ENCODE measurements around the gene ADGRL2.

Gene ADGRL2

DNA sequence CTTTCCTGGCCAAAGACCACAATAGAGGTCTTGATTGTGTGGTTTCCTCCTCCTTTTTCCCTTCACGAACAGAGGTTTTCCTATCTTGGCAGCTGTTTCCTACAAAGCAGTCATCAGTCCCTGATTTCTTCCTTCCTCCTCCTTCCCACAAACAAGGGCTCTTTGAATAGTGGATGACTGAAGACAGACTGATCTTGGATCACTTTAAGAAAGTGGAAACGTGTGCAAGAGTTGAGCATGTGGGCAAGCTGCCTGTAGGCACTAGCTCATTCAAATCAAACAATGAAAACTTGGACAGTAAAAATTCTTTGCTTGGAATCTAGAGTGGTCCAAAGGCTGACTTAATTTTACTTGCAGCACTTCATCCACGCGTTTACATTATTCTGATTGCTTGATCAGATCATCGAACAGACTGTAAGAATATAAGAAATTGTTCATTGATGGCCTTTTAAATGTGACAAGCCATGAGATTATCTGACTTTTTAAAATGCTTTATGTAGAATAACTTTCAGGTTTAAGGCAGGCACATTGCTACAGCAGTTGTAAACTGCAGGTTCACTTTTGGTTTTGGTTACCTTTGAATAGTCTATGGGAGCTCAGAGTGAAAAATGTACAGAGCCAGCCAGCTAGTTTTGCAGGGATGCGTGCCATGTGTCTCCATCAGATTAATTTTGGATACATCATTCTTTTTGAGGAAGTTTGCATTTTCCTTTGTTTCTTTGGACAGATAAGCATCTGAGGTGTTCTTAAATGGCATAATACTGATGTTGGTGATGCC, 34.4 kb downstream of the ADGRL2 start:
- Histone ChIP-seq H3K27me3 (ENCODE audit: control insufficient read depth, insufficient read depth, low read length) (peaks cover 3% of the 10 kb centered on the region), H3K9ac (ENCODE audit: low read depth, low read length) (no peak overlapping the region), H3K9me3 (replicated peaks; ENCODE audit: low read length) (no peaks in the 10 kb centered on the region), H3K4me3 (ENCODE audit: low read length) (no peak overlapping the region), H3K4me1 (ENCODE audit: control insufficient read depth, insufficient read depth, low read length) (no peaks in the 10 kb centered on the region), H3K4me2 (ENCODE audit: low read length) (no peak overlapping the region), H3K36me3 (ENCODE audit: insufficient read depth, low read length) (no peaks in the 10 kb centered on the region)

DNA sequence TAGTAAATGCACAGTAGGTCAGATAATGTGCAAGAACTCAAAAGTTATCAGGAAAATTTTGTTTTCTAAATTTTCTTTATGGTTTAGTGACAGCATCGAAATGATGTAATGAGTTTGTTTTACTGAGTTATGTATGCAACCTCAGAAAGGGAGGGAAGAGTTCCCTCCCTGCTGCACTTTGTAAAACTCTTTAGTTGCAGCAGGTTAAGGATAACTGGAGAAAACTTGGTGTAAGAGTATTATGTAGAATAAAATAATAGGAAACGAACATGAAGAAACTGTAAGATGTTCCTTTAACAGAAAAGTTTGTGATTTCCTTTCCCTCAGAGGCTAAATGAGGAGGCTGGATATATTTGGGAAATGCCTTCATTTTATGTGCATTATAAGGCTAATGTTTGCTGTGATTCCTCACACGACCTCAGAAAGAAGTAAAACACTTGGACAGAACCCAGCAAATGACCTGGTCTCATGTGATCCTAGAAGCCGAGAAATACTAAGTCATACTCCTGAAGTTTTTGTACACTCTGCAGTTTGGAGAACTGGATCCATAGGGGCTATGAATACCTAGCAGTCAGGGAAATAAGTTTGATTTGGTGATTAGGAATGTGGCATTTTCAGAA, 35.4 kb downstream of the ADGRL2 start:
- Histone ChIP-seq H3K4me2 (ENCODE audit: low read length) (no peak overlapping the region), H3K27me3 (ENCODE audit: control insufficient read depth, insufficient read depth, low read length) (peaks cover 3% of the 10 kb centered on the region), H3K9me3 (replicated peaks; ENCODE audit: low read length) (no peaks in the 10 kb centered on the region), H3K4me3 (ENCODE audit: low read length) (no peak overlapping the region), H3K36me3 (ENCODE audit: insufficient read depth, low read length) (no peaks in the 10 kb centered on the region), H3K9ac (ENCODE audit: low read depth, low read length) (no peak overlapping the region), H3K4me1 (ENCODE audit: control insufficient read depth, insufficient read depth, low read length) (no peaks in the 10 kb centered on the region)

DNA sequence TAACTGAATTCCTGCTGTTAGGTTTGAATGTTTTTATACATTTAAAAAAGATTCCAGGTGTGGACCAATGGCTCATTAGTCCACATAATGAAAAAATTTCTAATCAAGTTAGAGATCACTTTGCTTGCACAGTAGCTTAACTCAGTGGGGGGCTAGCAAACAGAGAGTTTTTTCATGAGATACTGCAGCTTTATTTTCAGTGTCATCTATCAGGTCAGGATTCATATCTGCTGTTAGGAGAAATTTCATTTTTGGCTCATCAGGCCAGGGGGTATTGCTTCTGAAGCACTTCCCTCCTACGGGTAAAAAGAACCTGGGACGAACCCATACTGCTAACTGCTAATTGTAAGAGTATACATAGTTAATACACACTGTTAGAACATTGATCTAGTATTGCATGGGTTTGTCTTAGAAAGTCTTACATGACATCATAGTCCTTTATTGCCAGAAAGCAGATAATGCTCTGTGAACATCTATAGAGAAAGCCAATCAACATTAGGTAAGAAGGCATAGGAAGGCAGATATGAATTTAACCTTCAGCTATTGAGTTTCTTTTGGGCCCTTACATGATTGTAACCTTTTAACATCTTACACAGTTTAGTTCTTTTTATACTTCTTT, 38.0 kb downstream of the ADGRL2 start:
- no peak overlapping the region for H3K4me3 ChIP-seq (ENCODE audit: low read length)
- H3K36me3 ChIP-seq (ENCODE audit: insufficient read depth, low read length) = no peaks in the 10 kb centered on the region
- no peak overlapping the region for H3K9ac ChIP-seq (ENCODE audit: low read depth, low read length)
- H3K9me3 ChIP-seq (replicated peaks; ENCODE audit: low read length) = no peaks in the 10 kb centered on the region
- H3K4me1 ChIP-seq (ENCODE audit: control insufficient read depth, insufficient read depth, low read length) = no peaks in the 10 kb centered on the region
- peaks cover 3% of the 10 kb centered on the region for H3K27me3 ChIP-seq (ENCODE audit: control insufficient read depth, insufficient read depth, low read length)
- no peak overlapping the region for H3K4me2 ChIP-seq (ENCODE audit: low read length)

DNA sequence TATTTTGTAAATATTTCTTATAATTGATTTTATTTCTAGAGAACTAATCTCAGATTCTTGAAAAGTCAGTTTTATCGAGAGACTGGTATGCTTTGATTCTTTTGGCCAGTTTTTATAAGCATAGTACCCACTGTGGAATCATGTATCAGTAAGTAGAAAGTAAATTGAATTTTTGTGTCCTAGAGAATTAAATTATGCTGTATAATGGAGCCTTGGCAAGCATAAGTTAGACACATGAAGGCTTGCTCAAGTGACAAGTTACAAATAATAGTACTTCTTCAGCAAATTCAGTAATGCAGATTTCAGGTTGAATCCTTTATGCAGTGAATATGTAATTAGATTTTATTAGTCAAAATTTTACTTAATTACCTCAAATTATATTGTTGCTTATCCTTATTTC, 40.1 kb downstream of the ADGRL2 start:
- no peaks in the 10 kb centered on the region for H3K36me3 ChIP-seq (ENCODE audit: insufficient read depth, low read length)

DNA sequence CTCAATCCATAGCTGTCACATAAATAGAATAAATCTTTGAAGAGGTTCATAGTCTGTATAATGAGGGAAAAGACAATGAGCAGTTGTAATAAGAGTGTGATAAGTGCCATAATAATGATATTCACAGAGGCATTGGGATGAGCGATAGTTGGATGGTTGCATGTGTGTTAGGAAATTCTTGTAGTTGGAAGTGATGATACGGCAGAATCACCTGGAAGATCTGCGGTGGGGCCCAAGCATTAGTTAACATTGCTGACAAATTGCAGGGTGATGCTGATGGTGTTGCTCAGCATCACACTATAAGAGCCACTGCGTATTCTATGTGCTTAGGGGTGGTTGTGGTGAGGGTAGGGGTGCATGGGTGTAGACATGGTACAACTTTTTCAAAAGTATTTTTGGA, 41.1 kb downstream of the ADGRL2 start:
- Histone ChIP-seq H3K4me3 (ENCODE audit: low read length) (no peak overlapping the region), H3K36me3 (ENCODE audit: insufficient read depth, low read length) (no peaks in the 10 kb centered on the region), H3K27me3 (ENCODE audit: control insufficient read depth, insufficient read depth, low read length) (no peaks in the 10 kb centered on the region), H3K9me3 (replicated peaks; ENCODE audit: low read length) (no peaks in the 10 kb centered on the region), H3K4me2 (ENCODE audit: low read length) (no peak overlapping the region), H3K9ac (ENCODE audit: low read depth, low read length) (no peak overlapping the region), H3K4me1 (ENCODE audit: control insufficient read depth, insufficient read depth, low read length) (no peaks in the 10 kb centered on the region)

More for the DNA sequence above, 40.1 kb downstream of the ADGRL2 start:
- H3K4me3 ChIP-seq (ENCODE audit: low read length) = no peak overlapping the region
- H3K9me3 ChIP-seq (replicated peaks; ENCODE audit: low read length) = no peaks in the 10 kb centered on the region
- H3K4me1 ChIP-seq (ENCODE audit: control insufficient read depth, insufficient read depth, low read length) = no peaks in the 10 kb centered on the region
- H3K27me3 ChIP-seq (ENCODE audit: control insufficient read depth, insufficient read depth, low read length) = peaks cover 3% of the 10 kb centered on the region
- H3K4me2 ChIP-seq (ENCODE audit: low read length) = no peak overlapping the region
- H3K9ac ChIP-seq (ENCODE audit: low read depth, low read length) = no peak overlapping the region

DNA sequence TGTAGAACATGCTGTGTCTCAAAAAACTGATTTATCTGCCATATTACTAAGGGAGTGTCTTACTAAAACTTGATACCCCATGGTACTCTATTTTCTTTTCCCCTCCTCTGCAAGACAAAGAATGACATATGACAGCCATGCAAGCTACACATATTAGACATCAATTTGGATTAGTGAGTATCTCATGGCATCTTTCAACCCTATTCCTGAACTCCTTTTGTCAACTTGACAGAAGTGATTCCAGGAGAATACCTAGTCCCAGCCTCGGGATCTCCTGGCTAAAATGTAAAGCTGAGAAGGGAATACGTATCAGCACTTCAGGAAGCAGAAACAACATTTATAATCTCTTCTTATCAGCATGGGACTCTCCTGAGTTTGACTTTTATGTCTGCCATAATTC, 43.7 kb downstream of the ADGRL2 start:
- Histone ChIP-seq H3K36me3 (ENCODE audit: insufficient read depth, low read length) (no peaks in the 10 kb centered on the region), H3K9ac (ENCODE audit: low read depth, low read length) (no peak overlapping the region), H3K4me1 (ENCODE audit: control insufficient read depth, insufficient read depth, low read length) (no peaks in the 10 kb centered on the region), H3K4me3 (ENCODE audit: low read length) (no peak overlapping the region), H3K27me3 (ENCODE audit: control insufficient read depth, insufficient read depth, low read length) (no peaks in the 10 kb centered on the region), H3K9me3 (replicated peaks; ENCODE audit: low read length) (no peaks in the 10 kb centered on the region), H3K4me2 (ENCODE audit: low read length) (no peak overlapping the region)

DNA sequence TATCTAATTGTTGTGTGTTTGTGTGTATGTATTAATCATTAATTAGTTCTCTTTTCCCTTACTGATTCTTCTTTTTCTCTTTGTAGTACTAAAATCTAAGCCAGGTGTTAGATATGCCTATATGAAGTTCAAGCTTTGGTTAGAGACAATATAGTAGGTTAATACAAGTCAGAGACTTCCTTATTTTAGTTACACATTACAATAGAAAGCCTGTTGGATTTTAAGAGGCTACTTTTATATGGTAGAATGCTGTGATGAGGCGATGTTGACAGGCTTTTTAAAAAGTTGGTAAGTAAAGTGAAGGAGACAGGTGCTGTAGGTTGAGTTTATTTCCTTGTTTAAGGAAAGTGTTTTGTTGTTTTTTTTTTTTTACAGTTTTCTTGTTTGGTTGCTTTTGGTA, 45.9 kb downstream of the ADGRL2 start:
- H3K9me3 ChIP-seq (replicated peaks; ENCODE audit: low read length) = no peaks in the 10 kb centered on the region
- H3K4me1 ChIP-seq (ENCODE audit: control insufficient read depth, insufficient read depth, low read length) = no peaks in the 10 kb centered on the region
- H3K9ac ChIP-seq (ENCODE audit: low read depth, low read length) = no peak overlapping the region
- H3K4me2 ChIP-seq (ENCODE audit: low read length) = no peak overlapping the region
- H3K4me3 ChIP-seq (ENCODE audit: low read length) = no peak overlapping the region
- H3K27me3 ChIP-seq (ENCODE audit: control insufficient read depth, insufficient read depth, low read length) = no peaks in the 10 kb centered on the region
- no peaks in the 10 kb centered on the region for H3K36me3 ChIP-seq (ENCODE audit: insufficient read depth, low read length)

DNA sequence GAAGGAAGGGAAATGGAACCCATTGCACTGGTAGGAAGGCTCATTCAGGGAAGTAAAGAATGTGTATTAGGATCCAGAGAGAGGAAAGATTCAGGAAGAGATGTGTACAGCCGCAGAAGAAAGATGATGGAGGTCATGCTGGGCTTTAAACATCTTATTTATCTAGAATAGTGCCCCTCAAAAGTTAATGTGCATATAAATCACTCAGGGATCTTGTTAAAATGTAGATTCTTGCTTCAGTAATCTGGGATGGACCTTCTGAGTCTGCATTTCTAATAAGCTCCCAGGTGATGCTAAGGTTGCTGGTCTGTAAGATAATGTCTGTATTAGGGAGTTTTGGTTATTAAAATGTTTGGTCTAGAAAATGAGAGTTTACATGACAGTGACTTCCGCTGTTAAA, 46.3 kb downstream of the ADGRL2 start:
- Histone ChIP-seq H3K4me2 (ENCODE audit: low read length) (no peak overlapping the region), H3K27me3 (ENCODE audit: control insufficient read depth, insufficient read depth, low read length) (no peaks in the 10 kb centered on the region), H3K9ac (ENCODE audit: low read depth, low read length) (no peak overlapping the region), H3K4me3 (ENCODE audit: low read length) (no peak overlapping the region), H3K36me3 (ENCODE audit: insufficient read depth, low read length) (no peaks in the 10 kb centered on the region), H3K4me1 (ENCODE audit: control insufficient read depth, insufficient read depth, low read length) (no peaks in the 10 kb centered on the region), H3K9me3 (replicated peaks; ENCODE audit: low read length) (no peaks in the 10 kb centered on the region)

DNA sequence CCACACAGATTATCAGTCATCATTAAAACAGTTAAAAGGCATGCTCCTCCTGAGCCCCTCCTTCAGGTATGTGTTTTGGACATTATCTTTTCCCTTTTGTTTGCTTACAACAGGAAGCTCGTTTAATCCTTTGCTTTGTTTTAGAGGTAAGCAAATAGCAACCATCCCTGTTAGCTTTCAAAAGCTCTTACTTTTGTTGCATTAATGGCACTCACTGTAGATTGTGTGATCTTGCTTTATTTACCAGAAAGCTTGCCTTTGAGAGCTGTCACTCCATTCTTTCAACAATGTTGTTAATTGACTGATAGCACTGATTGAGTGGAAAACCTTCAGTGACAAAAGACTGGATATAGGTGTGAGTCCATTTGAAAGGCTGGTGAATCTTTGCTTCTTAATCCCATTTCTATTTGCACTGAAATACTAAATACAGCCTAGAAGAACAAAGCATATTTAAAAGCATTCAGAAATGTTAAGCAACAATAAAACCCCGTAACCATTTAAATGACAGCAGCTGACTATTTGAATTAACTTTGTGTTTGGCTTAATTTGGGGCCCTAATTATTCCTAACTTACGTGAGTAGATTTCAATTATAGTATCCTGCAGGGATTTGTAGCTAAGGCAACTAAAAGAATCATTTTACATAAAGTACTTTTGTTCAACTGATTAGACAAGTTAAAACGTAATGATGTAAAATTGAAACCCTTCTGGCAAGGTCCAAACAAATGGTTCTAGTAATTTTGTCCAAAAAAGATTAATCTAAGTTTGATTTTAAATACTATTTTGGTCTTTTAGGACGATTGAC, 48.3 kb downstream of the ADGRL2 start:
- Histone ChIP-seq H3K4me2 (ENCODE audit: low read length) (no peak overlapping the region), H3K9me3 (replicated peaks; ENCODE audit: low read length) (no peaks in the 10 kb centered on the region), H3K9ac (ENCODE audit: low read depth, low read length) (no peak overlapping the region), H3K4me3 (ENCODE audit: low read length) (no peak overlapping the region), H3K4me1 (ENCODE audit: control insufficient read depth, insufficient read depth, low read length) (no peaks in the 10 kb centered on the region), H3K27me3 (ENCODE audit: control insufficient read depth, insufficient read depth, low read length) (no peaks in the 10 kb centered on the region), H3K36me3 (ENCODE audit: insufficient read depth, low read length) (no peaks in the 10 kb centered on the region)

DNA sequence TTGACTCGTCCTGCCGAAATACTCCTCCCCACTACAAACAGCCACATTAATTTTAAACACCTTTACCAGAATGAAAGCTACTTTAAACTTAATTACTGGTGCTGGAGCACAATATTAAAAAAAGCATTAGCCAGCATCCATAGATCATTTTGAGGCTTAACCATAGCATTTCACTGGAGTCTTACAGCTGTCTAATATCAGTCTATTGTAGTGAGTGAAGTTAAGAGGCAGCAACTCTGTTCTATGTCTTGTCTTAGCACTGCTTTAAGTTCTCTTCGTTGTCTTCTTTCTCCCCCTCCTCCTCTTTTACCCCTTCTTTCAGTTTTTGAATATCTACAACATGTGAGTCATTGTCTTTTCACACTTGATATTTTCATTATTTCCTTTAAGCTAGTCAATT, 49.3 kb downstream of the ADGRL2 start:
- Histone ChIP-seq H3K9ac (ENCODE audit: low read depth, low read length) (no peak overlapping the region), H3K4me3 (ENCODE audit: low read length) (no peak overlapping the region), H3K36me3 (ENCODE audit: insufficient read depth, low read length) (no peaks in the 10 kb centered on the region), H3K27me3 (ENCODE audit: control insufficient read depth, insufficient read depth, low read length) (no peaks in the 10 kb centered on the region), H3K9me3 (replicated peaks; ENCODE audit: low read length) (no peaks in the 10 kb centered on the region), H3K4me1 (ENCODE audit: control insufficient read depth, insufficient read depth, low read length) (no peaks in the 10 kb centered on the region), H3K4me2 (ENCODE audit: low read length) (no peak overlapping the region)

DNA sequence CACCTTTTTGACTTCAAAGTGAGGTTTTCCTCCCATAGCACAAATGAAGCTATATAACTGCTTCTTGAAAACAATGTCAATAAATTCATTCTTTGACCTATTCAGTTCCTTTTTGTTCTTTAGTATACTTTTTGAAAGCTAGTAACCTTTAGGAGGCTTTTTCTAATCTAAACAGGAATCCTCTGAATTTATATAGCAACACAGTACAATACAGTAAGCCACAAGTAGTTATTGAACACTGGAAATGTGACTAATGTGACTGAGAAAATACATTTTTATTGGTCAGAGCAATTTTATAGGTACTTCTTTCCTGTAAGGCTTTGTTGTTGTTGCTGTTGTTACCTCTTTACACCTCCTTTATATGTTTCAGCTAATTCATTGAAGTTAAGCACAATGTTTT, 49.8 kb downstream of the ADGRL2 start:
- Histone ChIP-seq H3K9ac (ENCODE audit: low read depth, low read length) (no peak overlapping the region), H3K27me3 (ENCODE audit: control insufficient read depth, insufficient read depth, low read length) (no peaks in the 10 kb centered on the region), H3K4me3 (ENCODE audit: low read length) (no peak overlapping the region), H3K9me3 (replicated peaks; ENCODE audit: low read length) (no peaks in the 10 kb centered on the region), H3K36me3 (ENCODE audit: insufficient read depth, low read length) (no peaks in the 10 kb centered on the region), H3K4me2 (ENCODE audit: low read length) (no peak overlapping the region), H3K4me1 (ENCODE audit: control insufficient read depth, insufficient read depth, low read length) (no peaks in the 10 kb centered on the region)

Data from skeletal muscle satellite cell (primary cell).